Measurements from ENCODE around the gene CASZ1.

DNA sequence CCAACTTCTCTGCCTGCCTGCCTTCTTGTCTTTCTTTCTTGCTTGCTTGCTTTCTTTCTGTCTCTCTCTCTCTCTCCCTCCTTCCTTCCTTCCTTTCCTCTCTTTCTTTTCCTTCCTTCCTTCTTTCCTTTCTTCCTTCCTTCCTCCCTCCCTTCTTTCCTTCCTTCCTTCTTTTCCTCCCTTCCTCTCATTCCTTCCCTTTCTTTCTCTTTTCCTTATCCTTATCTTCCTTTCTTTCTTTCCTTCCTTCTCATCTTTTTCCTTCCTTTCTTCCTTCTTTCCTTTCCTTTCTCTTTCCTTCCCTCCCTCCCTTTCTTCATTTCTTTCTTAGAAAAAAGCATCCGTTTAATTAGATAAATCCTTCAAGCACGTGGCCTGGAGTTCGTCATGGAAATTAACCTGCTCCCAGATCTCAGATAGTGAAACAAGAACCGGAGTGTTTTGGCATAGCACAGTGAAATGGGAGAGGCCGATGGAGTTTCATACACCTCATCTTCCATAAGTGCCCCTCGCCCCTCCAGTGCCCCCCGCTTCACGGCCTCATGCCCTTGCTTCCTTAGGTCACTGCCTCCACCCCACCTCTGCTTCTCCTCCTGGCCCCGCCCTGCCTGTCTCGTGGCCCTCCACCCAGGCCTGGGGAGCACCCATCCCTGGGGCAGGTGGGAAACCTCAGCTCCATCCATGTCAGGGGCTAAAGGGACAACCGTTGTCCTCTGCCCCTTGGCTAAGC lies 11.3 kb downstream of the CASZ1 start:
- TF ChIP-seq CTCF (IDR thresholded peaks at IDR 0.05) (no peak), ZFX (IDR thresholded peaks at IDR 0.05; ENCODE audit: borderline replicate concordance) (no peak)
